GM06990 (cell line): ENCODE data around the gene C6orf52.

ENCODE experiments used
- DNase-seq: peaks from one replicate; pipeline ENCODE4 v3.0.0-alpha.2; 2011; ENCODE audit not compliant: insufficient read length; ENCODE audit errors: extremely low read depth
- H3K27me3 ChIP-seq: replicated peaks from 2 replicates; pipeline ENCODE4 v1.6.0; 2011; ENCODE audit warnings: low read length; ENCODE audit not compliant: control insufficient read depth, insufficient read depth
- H3K36me3 ChIP-seq: 2 replicates; pipeline ENCODE4 v1.5.1; 2011; ENCODE audit warnings: low read length; ENCODE audit not compliant: control insufficient read depth, insufficient read depth
- H3K4me3 ChIP-seq: replicated peaks from 2 replicates; pipeline ENCODE4 v1.5.1; 2011; ENCODE audit warnings: low read depth, mild to moderate bottlenecking, control low read depth, low read length
- CTCF ChIP-seq: IDR thresholded peaks from 2 replicates; pipeline ENCODE4 v1.5.1; 2011; ENCODE audit warnings: low read length, control low read depth, mild to moderate bottlenecking, inconsistent platforms; ENCODE audit not compliant: insufficient read depth, poor library complexity, severe bottlenecking

C6orf52 gene

GRCh38 chr6:10630178-10630577 is 64.2 kb downstream of the C6orf52 start:
- H3K4me3 ChIP-seq: no peak overlapping the region
- H3K27me3 ChIP-seq: no peaks in the 10 kb centered on the region
- no peaks in the 10 kb centered on the region; the same call in 1 of the 2 replicates for H3K36me3 ChIP-seq
- no peak for TF ChIP-seq CTCF
- DNase-seq: no peak

GRCh38 chr6:10627800-10628199 is 66.6 kb downstream of the C6orf52 start:
- Histone ChIP-seq H3K36me3 (no peaks in the 10 kb centered on the region; the same call in 1 of the 2 replicates), H3K4me3 (no peak overlapping the region), H3K27me3 (no peaks in the 10 kb centered on the region)
- TF ChIP-seq CTCF: no peak
- no peak for DNase-seq

- Histone ChIP-seq H3K27me3 (no peaks in the 10 kb centered on the region), H3K4me3 (no peak overlapping the region), H3K36me3 (peaks cover 4% of the 10 kb centered on the region)
- no peak for TF ChIP-seq CTCF
- DNase-seq: no peak
Observed at GRCh38 chr6:10626154-10626741, 68.2 kb downstream of the C6orf52 start.

- Histone ChIP-seq H3K4me3 (no peak overlapping the region), H3K36me3 (peaks cover 4% of the 10 kb centered on the region), H3K27me3 (no peaks in the 10 kb centered on the region)
- DNase-seq: no peak
- no peak for TF ChIP-seq CTCF
Observed at GRCh38 chr6:10624836-10625235, 69.6 kb downstream of the C6orf52 start.

GRCh38 chr6:10621847-10622246 is 72.6 kb downstream of the C6orf52 start:
- Histone ChIP-seq H3K4me3 (no peak overlapping the region), H3K27me3 (no peaks in the 10 kb centered on the region), H3K36me3 (peaks cover 4% of the 10 kb centered on the region)
- DNase-seq: no peak
- TF ChIP-seq CTCF: no peak
